Parathyroid adenoma (tissue), 2 donors: ENCODE results near the gene MGAT5B.

Source experiments
- H2AFZ ChIP-seq: fragments of 300-600 bp; sonication (generic); one replicate; pipeline ENCODE4 v1.7.0; 2017; ENCODE audit warnings: antibody characterized with exemption, mild to moderate bottlenecking
- H3K27ac ChIP-seq: fragments of 300-600 bp; sonication (generic); one replicate; pipeline ENCODE4 v1.7.0; 2017
- H3K27me3 ChIP-seq: fragments of 300-600 bp; sonication (generic); one replicate; pipeline ENCODE4 v1.7.0; 2017; ENCODE audit warnings: low read length; ENCODE audit not compliant: control insufficient read depth, insufficient read depth
- H3K36me3 ChIP-seq: fragments of 300-600 bp; sonication (generic); one replicate; pipeline ENCODE4 v1.7.0; 2017; ENCODE audit warnings: low read length; ENCODE audit not compliant: control insufficient read depth, insufficient read depth
- H3K4me1 ChIP-seq: fragments of 300-600 bp; sonication (generic); one replicate; pipeline ENCODE4 v1.7.0; 2017; ENCODE audit warnings: control low read depth
- H3K4me2 ChIP-seq: fragments of 300-600 bp; sonication (generic); one replicate; pipeline ENCODE4 v1.7.0; 2017; ENCODE audit warnings: low read length
- H3K4me3 ChIP-seq: fragments of 300-600 bp; sonication (generic); one replicate; pipeline ENCODE4 v1.7.0; 2017; ENCODE audit warnings: low read depth, low read length
- H3K79me2 ChIP-seq: fragments of 300-600 bp; sonication (generic); one replicate; pipeline ENCODE4 v1.7.0; 2017; ENCODE audit warnings: control low read depth
- H3K9ac ChIP-seq: fragments of 300-600 bp; sonication (generic); one replicate; pipeline ENCODE4 v1.7.0; 2017; ENCODE audit warnings: mild to moderate bottlenecking
- H3K9me3 ChIP-seq: fragments of 300-600 bp; sonication (generic); one replicate; pipeline ENCODE4 v1.7.0; 2017; ENCODE audit warnings: low read length; ENCODE audit not compliant: control insufficient read depth
- CTCF ChIP-seq: fragments of 300-600 bp; sonication (generic); IDR thresholded peaks from one replicate; pipeline ENCODE4 v1.7.0; 2017; ENCODE audit warnings: antibody characterized with exemption, mild to moderate bottlenecking
- donor health status: primary hyperparathyroidism.

MGAT5B gene

GRCh38 chr17:76961869-76962268 is 93.7 kb downstream of the MGAT5B start:
- Histone ChIP-seq H3K27me3 (no peaks in the 10 kb centered on the region), H3K27ac (no peak overlapping the region)

GRCh38 chr17:76962858-76963257 is 94.7 kb downstream of the MGAT5B start:
- no peaks in the 10 kb centered on the region for H3K36me3 ChIP-seq
- H3K27me3 ChIP-seq = no peaks in the 10 kb centered on the region
- H3K4me2 ChIP-seq = no peak overlapping the region
- H3K79me2 ChIP-seq = no peaks in the 10 kb centered on the region
- H3K27ac ChIP-seq = no peak overlapping the region
- no peaks in the 10 kb centered on the region for H3K9me3 ChIP-seq
- no peaks in the 10 kb centered on the region for H3K4me1 ChIP-seq
- no peak overlapping the region for H3K4me3 ChIP-seq
- no peak overlapping the region for H2AFZ ChIP-seq
- no peak overlapping the region for H3K9ac ChIP-seq
- no peak for TF ChIP-seq CTCF

More at GRCh38 chr17:76961869-76962268, 93.7 kb downstream of the MGAT5B start:
- Histone ChIP-seq H3K9me3 (no peaks in the 10 kb centered on the region), H3K36me3 (no peaks in the 10 kb centered on the region), H2AFZ (no peak overlapping the region), H3K4me3 (no peak overlapping the region), H3K79me2 (no peaks in the 10 kb centered on the region), H3K9ac (no peak overlapping the region), H3K4me1 (no peaks in the 10 kb centered on the region), H3K4me2 (no peak overlapping the region)
- TF ChIP-seq CTCF = no peak

GRCh38 chr17:76966016-76966415 is 97.8 kb downstream of the MGAT5B start:
- no peak overlapping the region for H3K4me3 ChIP-seq
- no peak for TF ChIP-seq CTCF
- H3K4me1 ChIP-seq = peaks cover 8% of the 10 kb centered on the region
- no peak overlapping the region for H3K9ac ChIP-seq
- H2AFZ ChIP-seq = no peak overlapping the region
- H3K79me2 ChIP-seq = no peaks in the 10 kb centered on the region
- no peaks in the 10 kb centered on the region for H3K36me3 ChIP-seq
- no peaks in the 10 kb centered on the region for H3K27me3 ChIP-seq
- no peaks in the 10 kb centered on the region for H3K9me3 ChIP-seq
- no peak overlapping the region for H3K4me2 ChIP-seq
- H3K27ac ChIP-seq = no peak overlapping the region

DNA sequence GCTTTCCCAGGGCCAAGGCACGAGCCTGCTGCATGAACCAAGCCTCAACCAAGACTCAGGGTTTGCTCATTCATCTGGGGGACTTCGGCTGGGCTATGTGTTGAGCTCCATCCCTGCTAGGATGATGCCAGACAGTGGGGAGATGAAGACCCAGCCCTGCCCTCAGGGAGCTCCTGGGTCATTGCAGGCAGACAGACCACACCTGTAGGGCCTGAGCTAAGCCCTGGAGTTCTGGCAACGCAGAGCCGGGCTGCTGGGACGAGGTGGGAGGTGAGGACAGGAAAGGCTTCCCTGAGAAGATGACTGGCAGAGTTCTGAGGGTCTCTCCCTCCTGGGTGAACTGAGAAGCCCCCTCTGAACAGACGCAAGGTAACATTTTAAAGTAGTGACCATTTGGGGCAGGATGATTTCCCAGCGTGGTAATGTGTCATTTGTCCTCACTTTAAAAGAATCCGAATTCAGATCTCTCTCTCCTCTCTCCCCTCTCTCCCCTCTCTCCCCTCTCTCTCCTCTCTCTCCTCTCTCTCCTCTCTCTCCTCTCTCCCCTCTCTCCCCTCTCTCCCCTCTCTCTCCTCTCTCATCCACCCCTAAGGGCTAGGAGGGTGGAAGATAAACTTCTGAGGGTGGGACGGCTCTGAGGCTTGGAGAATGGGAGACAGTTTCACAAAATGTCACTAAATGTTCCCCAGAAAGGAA is 98.4 kb downstream of the MGAT5B start:
- Histone ChIP-seq H3K9ac (no peak overlapping the region), H3K4me3 (no peak overlapping the region), H3K27ac (no peak overlapping the region), H2AFZ (no peak overlapping the region), H3K36me3 (no peaks in the 10 kb centered on the region), H3K27me3 (no peaks in the 10 kb centered on the region), H3K4me1 (peaks cover 8% of the 10 kb centered on the region), H3K79me2 (no peaks in the 10 kb centered on the region), H3K9me3 (no peaks in the 10 kb centered on the region), H3K4me2 (no peak overlapping the region)
- TF ChIP-seq CTCF = no peak

DNA sequence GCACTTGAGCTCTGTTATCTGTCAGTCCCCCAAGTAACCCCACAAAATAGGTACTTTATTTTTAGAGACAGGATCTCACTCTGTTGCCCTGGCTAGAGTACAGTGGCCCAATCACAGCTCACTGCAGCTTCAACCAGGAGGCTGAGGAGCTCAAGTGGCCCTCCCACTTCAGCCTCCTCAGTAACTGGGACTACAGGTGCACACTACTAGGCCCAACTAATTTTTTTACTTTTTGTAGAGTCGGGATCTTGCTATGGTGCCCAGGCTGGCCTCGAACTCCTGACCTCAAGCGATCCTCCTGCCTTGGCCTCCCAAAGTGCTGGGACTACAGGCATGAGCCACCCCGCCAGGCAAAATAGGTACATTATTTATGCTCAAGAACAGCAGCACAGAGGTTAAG is 99.6 kb downstream of the MGAT5B start:
- H3K27me3 ChIP-seq = no peaks in the 10 kb centered on the region
- no peaks in the 10 kb centered on the region for H3K79me2 ChIP-seq
- peaks cover 8% of the 10 kb centered on the region for H3K4me1 ChIP-seq
- H3K36me3 ChIP-seq = no peaks in the 10 kb centered on the region
- H3K9ac ChIP-seq = no peak overlapping the region
- TF ChIP-seq CTCF = no peak
- H2AFZ ChIP-seq = no peak overlapping the region
- no peak overlapping the region for H3K4me3 ChIP-seq
- H3K9me3 ChIP-seq = no peaks in the 10 kb centered on the region
- no peak overlapping the region for H3K27ac ChIP-seq
- H3K4me2 ChIP-seq = no peak overlapping the region
